Fibroblast of lung (primary cell): ENCODE measurements around the gene SLC10A6. TPM values are rescaled to one million over a fixed set of nuclear protein-coding genes. Genes with fewer than 3 reads are reported as not detected.

Experiments used
- DNase-seq, 2 donors: peaks; one replicate each; pipeline versions ENCODE4 v3.0.0 to v3.0.0-alpha.2; 2010; ENCODE audit warnings: low read depth in 2 of 2
- H2AFZ ChIP-seq: 2 replicates; pipeline ENCODE4 v1.5.1; 2012; ENCODE audit warnings: low read length, control low read depth, inconsistent platforms
- H3K27ac ChIP-seq: 2 replicates; pipeline ENCODE4 v1.5.1; 2011; ENCODE audit warnings: low read length, control low read depth; ENCODE audit not compliant: insufficient read depth
- H3K27me3 ChIP-seq: 2 replicates; pipeline ENCODE4 v1.5.1; 2011; ENCODE audit warnings: mild to moderate bottlenecking, low read length; ENCODE audit not compliant: control insufficient read depth, insufficient read depth
- H3K36me3 ChIP-seq: 2 replicates; pipeline ENCODE4 v1.5.1; 2011; ENCODE audit warnings: low read length; ENCODE audit not compliant: control insufficient read depth, insufficient read depth
- H3K4me1 ChIP-seq: 2 replicates; pipeline ENCODE4 v1.5.1; 2011; ENCODE audit warnings: low read length; ENCODE audit not compliant: control insufficient read depth, insufficient read depth; ENCODE audit errors: extremely low read depth
- H3K4me2 ChIP-seq: 2 replicates; pipeline ENCODE4 v1.5.1; 2011; ENCODE audit warnings: low read length, control low read depth; ENCODE audit not compliant: insufficient read depth; ENCODE audit errors: extremely low read depth
- H3K4me3 ChIP-seq, 4 experiments: fragments of 200-600 bp in 1 of 4; sonication (generic) in 1 of 4; replicated peaks in 1 of 4; 2 replicates each; pipeline ENCODE4 v1.5.1; 2011 to 2016; ENCODE audit warnings: low read length in 4 of 4, low read depth in 3 of 4, mild to moderate bottlenecking in 3 of 4, control low read depth in 2 of 4, inconsistent platforms in 1 of 4, mixed read lengths in 1 of 4; ENCODE audit not compliant: insufficient read depth in 1 of 4; ENCODE audit errors: control extremely low read depth in 1 of 4
- H3K79me2 ChIP-seq: 2 replicates; pipeline ENCODE4 v1.5.1; 2012; ENCODE audit warnings: mild to moderate bottlenecking, low read length, inconsistent platforms; ENCODE audit not compliant: control insufficient read depth, insufficient read depth
- H3K9ac ChIP-seq: 2 replicates; pipeline ENCODE4 v1.5.1; 2011; ENCODE audit warnings: mild to moderate bottlenecking, low read length, control low read depth; ENCODE audit not compliant: insufficient read depth
- H3K9me3 ChIP-seq: 2 replicates; pipeline ENCODE4 v1.5.1; 2012; ENCODE audit warnings: low read depth, low read length; ENCODE audit not compliant: control insufficient read depth, insufficient read depth
- H4K20me1 ChIP-seq: 2 replicates; pipeline ENCODE4 v1.5.1; 2011; ENCODE audit warnings: low read length; ENCODE audit not compliant: control insufficient read depth, insufficient read depth; ENCODE audit errors: extremely low read depth
- EZH2 ChIP-seq: IDR thresholded peaks from 2 replicates; pipeline ENCODE4 v1.5.1; 2012; ENCODE audit warnings: low read length, control low read depth, mild to moderate bottlenecking; ENCODE audit errors: missing control alignments
- polyA plus RNA-seq, 2 donors: library from polyadenylated mRNA; depleted of rRNA in 1 of 2; stranded (reverse) in 1 of 2; unstranded in 1 of 2; fragments of >200 nt; gene quantifications; 2 replicates each; pipeline ENCODE4 v1.2.1, GENCODE V29; 2011 to 2012; ENCODE audit warnings: missing spikeins in 1 of 2
- total RNA-seq: library from RNA; depleted of rRNA; stranded (reverse); fragments of >200 nt; gene quantifications from 2 replicates; pipeline ENCODE4 v1.2.1, GENCODE V29; 2014
- TF ChIP-seq, protein P1 (sequence below), 2 donors: IDR thresholded peaks in 1 of 2; conservative IDR thresholded peaks in 1 of 2; 1 replicate in 1 of 2; 2 replicates in 1 of 2; pipeline ENCODE4 v1.5.1; 2011 to 2012; ENCODE audit warnings: low read length in 2 of 2, control low read depth in 1 of 2, inconsistent platforms in 1 of 2, low read depth in 1 of 2, mild to moderate bottlenecking in 1 of 2

The SLC10A6 gene
- total and polyA plus RNA-seq, 2 donors (not counting 1 experiment from before 2014, with no cell fraction given): 0.66 TPM; not detected in 1

DNA sequence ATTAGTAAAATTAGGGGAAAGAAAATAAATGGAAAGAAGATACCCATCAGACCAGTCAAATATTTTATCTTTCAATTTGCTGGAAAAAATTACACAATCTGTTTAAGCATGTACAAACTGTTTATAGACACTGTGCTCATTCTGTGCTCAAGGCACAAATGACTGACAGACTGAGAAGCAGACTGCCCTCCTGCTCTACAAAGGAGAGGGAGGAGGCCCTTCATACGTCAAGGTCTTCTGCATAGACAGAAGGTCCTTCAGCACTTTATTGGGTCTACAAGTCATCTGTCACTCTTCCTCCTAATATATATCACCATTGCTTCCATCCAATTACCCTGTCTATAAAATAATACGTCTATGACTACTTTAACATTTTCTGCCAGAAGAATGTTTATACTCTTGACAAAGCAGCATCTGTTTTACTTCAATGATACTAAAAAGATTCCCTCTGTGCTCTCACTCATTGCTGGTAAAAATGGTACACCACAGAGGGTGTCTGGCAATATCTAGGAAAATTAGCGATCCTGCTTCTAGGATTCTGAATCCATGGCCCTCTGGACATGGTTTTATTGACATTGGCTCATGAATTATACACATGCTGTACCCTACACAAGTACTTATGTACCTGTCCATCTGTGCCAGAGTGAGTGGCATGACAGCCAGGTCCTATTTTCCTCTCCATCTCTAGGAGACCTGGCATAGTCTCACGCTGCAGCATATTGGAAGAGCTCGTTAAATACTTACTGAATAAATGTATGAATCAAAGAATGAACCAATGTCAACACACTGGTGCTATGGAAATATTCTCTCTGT lies 11.3 kb downstream of the SLC10A6 start:
- H3K27ac ChIP-seq: no peak overlapping the region
- H3K4me3 ChIP-seq: no peak overlapping the region
- TF ChIP-seq EZH2: no peak
- TF ChIP-seq, protein P1, sequence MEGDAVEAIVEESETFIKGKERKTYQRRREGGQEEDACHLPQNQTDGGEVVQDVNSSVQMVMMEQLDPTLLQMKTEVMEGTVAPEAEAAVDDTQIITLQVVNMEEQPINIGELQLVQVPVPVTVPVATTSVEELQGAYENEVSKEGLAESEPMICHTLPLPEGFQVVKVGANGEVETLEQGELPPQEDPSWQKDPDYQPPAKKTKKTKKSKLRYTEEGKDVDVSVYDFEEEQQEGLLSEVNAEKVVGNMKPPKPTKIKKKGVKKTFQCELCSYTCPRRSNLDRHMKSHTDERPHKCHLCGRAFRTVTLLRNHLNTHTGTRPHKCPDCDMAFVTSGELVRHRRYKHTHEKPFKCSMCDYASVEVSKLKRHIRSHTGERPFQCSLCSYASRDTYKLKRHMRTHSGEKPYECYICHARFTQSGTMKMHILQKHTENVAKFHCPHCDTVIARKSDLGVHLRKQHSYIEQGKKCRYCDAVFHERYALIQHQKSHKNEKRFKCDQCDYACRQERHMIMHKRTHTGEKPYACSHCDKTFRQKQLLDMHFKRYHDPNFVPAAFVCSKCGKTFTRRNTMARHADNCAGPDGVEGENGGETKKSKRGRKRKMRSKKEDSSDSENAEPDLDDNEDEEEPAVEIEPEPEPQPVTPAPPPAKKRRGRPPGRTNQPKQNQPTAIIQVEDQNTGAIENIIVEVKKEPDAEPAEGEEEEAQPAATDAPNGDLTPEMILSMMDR (conservative IDR thresholded peaks at IDR 0.05 in 1 of 2, IDR thresholded peaks at IDR 0.05 in 1 of 2; ENCODE audit: low read depth in 1 of 2, low read length in 2 of 2): no peak
- no peak overlapping the region for H3K9ac ChIP-seq
- no peaks in the 10 kb centered on the region for H4K20me1 ChIP-seq
- H3K79me2 ChIP-seq: no peaks in the 10 kb centered on the region
- H3K36me3 ChIP-seq: no peaks in the 10 kb centered on the region
- peaks cover 14% of the 10 kb centered on the region for H3K4me1 ChIP-seq
- H3K4me2 ChIP-seq: peak overlapping the region; percentile 4
- H3K27me3 ChIP-seq: no peaks in the 10 kb centered on the region
- no peaks in the 10 kb centered on the region for H3K9me3 ChIP-seq
- peak in 1 of 2 donors; percentile 54 for DNase-seq
- no peak overlapping the region for H2AFZ ChIP-seq

DNA sequence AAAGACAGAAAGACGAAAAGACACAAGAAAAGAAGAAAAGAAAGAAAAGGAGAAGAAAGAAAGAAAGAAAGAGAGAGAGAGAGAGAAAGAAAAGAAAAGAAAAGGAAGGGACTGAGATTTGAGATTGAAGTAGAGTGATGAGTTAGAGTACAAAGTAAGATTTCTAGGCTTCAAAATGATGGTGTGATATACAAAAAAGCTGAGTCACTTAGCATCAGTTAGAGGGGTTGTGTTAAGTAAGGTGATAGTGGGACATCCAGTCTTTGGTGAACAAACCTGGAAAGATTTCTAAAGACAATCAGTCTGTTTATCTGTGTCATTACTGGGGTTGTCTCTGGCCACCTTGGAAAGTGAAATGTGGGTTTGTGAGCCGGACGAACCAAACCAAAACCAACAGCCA lies 13.5 kb downstream of the SLC10A6 start:
- peaks cover 17% of the 10 kb centered on the region for H3K4me1 ChIP-seq
- no peak overlapping the region for H2AFZ ChIP-seq
- no peak overlapping the region for H3K4me2 ChIP-seq
- no peak overlapping the region for H3K9ac ChIP-seq
- TF ChIP-seq, protein P1 (conservative IDR thresholded peaks at IDR 0.05 in 1 of 2, IDR thresholded peaks at IDR 0.05 in 1 of 2; ENCODE audit: low read depth in 1 of 2, low read length in 2 of 2): no peak
- no peak for TF ChIP-seq EZH2
- no peaks in the 10 kb centered on the region for H3K27me3 ChIP-seq
- no peaks in the 10 kb centered on the region for H3K9me3 ChIP-seq
- no peak overlapping the region for H3K4me3 ChIP-seq
- no peaks in the 10 kb centered on the region for H3K79me2 ChIP-seq
- peak overlapping the region; percentile 57 for H3K27ac ChIP-seq
- H3K36me3 ChIP-seq: no peaks in the 10 kb centered on the region
- DNase-seq: no peak
- H4K20me1 ChIP-seq: no peaks in the 10 kb centered on the region

DNA sequence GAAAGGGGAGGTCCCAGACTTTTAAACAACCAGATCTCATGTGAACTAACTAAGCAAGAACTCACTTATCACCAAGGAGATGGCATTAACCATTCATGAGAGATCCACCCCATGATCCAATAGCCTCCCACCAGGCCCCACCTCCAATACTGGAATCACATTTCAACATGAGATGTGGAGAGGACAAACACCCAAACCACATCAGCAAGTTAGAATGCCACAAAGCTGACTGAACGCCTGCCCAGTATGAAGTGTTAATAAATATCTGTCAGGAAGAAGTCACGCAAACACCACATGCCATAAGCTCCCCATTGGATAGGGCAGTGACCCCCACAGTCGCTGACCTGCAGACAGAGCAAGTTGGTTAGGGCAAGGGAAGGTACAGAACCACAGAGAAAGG lies 14.3 kb downstream of the SLC10A6 start:
- H3K36me3 ChIP-seq: no peaks in the 10 kb centered on the region
- H2AFZ ChIP-seq: no peak overlapping the region
- no peak overlapping the region for H3K4me2 ChIP-seq
- peaks cover 17% of the 10 kb centered on the region for H3K4me1 ChIP-seq
- no peaks in the 10 kb centered on the region for H3K9me3 ChIP-seq
- H3K27me3 ChIP-seq: no peaks in the 10 kb centered on the region
- H4K20me1 ChIP-seq: no peaks in the 10 kb centered on the region
- peak overlapping the region; percentile 57 for H3K27ac ChIP-seq
- H3K4me3 ChIP-seq: no peak overlapping the region
- H3K79me2 ChIP-seq: no peaks in the 10 kb centered on the region
- peak; percentile 86 to 91 for DNase-seq
- H3K9ac ChIP-seq: no peak overlapping the region
- TF ChIP-seq, protein P1 (conservative IDR thresholded peaks at IDR 0.05 in 1 of 2, IDR thresholded peaks at IDR 0.05 in 1 of 2; ENCODE audit: low read depth in 1 of 2, low read length in 2 of 2): no peak
- no peak for TF ChIP-seq EZH2
